Stimulated activated CD8-positive, alpha-beta memory T cell treated with anti-CD3 and anti-CD28 coated beads, Interleukin-7, amount 100 ng/mL, for 4 hours (primary cell): ENCODE data around the gene HECTD1.
"Not testable (repeated sequence)": the region's sequence is repeated elsewhere in the genome, so short reads cannot be mapped to it uniquely, and the experiment has no call there.

Source experiments
- DNase-seq, 2 donors: peaks; one replicate each; pipeline ENCODE4 v3.0.0-alpha.2; 2020; ENCODE audit warnings: low read depth in 2 of 2

The HECTD1 gene

DNA sequence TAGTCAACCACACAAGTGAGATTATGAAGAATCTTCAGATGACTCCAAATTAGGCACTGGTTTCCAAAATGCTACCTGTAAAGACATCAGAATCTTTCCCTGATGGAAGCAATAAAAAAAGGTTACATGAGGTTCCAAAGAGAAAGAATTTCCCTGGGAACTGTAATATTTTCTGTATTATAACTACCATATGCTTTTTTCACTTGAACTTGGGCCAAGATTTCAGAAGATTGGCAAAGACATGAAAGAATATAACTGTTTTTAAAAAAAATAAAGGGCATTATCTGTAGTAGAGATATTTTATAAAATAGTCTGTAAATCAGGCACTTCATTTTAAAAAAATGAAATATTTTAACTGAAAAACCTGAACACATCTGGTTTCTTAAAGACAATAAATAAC is 12.9 kb downstream of the HECTD1 start:
- no peak for DNase-seq

DNA sequence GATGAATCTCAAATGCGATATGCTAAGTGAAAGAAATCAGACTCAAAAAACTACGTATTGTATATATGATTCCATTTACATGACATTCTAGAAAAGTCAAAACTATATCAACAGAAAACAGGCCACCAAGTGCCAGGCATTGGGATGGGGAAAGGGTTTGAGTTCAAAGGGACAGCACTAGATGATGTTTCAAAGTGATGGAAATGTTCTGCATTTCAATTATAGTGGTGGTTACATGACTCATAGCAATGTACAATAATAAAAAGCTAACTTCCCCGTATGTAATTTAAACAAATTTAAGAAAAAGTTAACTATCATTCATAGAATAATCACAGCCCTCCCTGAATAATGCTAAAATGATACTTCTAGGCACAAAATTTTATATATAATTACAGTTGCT is 13.5 kb downstream of the HECTD1 start:
- DNase-seq: no peak

DNA sequence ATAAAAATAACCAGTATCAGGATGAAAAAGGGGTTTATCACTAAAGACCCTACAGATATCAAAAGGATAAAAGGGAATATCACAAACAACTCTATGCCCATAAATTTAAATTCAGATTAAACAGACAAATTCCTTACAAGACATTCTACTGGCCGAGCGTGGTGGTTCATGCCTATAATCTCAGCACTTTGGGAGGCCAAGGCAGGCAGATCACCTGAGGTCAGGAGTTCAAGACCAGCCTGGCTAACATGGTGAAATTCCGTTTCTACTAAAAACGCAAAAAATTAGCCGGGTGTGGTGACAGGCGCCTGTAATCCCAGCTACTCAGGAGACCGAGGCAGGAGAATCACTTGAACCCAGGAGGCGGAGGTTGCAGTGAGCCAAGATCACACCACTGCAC is 15.0 kb downstream of the HECTD1 start:
- not testable (repeated sequence) for DNase-seq

DNA sequence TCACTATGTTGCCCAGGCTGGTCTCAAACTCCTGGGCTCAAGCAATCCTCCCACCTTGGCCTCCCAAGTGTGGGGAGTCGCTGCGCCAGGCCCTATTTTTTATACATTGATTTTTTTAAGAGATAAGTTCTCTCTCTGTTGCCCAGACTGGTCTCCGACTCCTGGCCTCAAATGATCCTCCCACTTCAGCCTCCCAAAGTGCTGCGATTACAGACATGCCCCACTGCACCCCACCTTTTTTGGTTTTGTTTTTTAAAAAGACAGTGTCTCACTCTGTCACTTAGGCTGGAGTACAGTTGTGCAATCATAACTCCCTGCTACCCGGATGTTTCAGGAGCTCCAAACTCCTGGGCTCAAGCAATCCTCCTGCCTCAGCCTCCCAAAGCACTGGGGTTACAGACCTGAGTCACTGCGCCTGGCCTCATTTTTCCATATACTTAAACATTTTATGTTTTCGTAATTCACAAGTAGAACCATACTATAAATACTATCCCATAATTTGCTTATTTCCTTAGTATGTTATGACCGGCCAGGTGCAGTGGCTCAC is 16.8 kb downstream of the HECTD1 start:
- no peak for DNase-seq

DNA sequence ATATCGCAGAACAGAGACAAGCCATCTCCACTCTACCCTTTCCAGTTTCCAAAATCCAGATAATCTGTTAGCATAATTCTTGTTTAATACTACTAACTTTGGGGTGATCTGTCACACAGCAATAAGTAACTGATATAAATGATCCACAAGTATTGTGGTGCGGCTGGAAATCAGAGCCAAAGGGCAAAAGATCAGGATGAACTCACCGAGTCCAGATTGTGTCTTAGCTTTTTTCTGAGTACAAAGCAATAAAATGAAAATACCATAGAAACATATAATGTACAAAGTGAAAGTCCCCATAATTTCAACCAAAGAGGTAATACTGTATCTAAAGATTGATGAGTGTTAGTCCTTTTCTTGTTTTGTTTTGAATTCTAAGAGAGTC is 17.4 kb downstream of the HECTD1 start:
- DNase-seq: no peak

DNA sequence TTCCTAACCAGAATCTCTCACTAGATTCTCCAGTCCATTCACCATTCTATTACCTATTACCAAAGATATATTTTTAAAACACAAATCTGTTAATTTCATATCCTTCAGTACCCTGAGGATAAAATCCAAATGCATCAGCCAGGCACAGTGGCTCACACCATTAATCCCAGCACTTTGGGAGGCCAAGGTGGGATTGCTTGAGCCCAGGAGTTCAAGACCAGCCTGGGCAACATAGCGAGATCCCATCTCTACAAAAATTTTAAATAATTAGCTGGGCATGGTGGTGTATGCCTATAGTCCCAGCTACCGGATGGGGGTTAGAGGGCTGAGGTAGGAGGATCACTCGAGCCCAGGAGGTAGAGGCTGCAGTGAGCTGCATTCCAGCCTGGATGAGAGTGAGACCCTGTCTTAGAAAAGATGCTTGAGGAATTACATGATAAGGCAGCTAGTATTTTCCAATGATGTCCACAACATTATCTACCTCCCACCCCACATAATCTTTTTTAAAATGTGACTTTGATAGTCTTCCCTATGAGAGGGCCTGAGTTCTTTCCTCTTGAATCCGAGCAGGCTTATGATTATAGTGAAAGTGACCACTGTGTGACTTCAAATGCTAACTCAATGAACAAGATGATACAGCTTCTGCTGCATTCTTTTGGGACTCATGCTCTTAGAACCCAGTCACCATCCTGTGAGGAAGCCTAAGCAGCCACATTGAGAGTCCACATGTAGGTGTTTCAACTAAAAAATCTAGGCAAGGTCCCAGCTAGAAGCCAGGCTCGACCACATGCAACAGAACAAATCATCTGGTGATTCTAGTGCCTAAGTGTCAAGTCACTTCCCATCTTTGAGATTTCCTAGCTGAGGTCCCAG is 18.0 kb downstream of the HECTD1 start:
- no peak for DNase-seq

DNA sequence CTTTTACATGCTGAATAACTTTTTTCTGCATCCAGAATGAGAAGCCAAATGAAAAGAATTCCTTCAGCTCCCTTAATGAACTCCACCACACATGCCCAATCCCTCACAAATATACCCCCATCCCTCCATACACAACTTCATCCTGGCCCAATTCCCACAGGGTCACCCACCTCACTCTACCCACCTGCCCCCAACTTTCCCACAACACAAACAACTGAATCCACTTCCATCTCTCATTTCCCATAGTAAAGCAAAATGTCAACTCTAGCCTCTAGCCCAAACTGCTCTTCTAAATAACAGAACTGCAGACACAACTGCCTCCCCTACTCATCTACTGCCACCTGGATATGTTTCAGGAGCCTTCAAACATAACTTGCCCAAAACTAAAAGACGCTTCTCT is 18.8 kb downstream of the HECTD1 start:
- no peak for DNase-seq

DNA sequence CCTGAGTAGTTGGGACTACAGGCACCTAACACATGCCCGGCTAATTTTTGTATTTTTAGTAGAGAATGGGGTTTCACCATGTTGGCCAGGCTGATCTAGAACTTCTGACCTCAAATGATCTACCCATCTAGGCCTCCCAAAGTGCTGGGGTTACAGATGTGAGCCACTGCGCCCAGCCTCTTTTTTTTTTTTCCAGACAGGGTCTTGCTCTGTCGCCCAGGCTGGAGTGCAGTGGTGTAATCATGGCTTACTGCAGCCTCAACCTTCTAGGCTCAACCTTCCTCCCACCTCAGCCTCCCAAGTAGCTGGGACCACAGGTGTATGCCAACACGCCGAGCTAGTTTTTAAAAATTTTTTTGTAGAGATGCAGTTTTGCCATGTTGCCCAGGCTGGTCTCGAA is 25.6 kb downstream of the HECTD1 start:
- DNase-seq: not testable (repeated sequence)

DNA sequence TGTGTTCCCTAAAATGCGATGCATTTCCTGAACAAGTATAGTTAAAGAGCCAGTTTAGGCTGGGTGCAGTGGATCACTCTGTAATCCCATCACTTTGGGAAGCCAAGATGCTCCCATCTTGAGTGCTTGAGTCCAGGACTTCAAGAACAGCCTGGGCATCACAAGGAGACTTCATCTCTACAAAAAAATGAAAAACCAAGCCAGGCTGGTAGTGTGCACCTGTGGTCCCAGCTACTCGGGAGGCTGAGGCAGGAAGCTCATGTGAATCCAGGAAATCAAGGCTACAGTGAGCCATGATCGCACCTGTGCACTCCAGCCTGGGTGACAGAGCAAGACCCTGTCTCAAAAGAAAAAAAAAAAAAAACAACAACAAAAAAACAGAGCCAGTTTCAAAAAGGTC is 26.3 kb downstream of the HECTD1 start:
- DNase-seq: no peak

DNA sequence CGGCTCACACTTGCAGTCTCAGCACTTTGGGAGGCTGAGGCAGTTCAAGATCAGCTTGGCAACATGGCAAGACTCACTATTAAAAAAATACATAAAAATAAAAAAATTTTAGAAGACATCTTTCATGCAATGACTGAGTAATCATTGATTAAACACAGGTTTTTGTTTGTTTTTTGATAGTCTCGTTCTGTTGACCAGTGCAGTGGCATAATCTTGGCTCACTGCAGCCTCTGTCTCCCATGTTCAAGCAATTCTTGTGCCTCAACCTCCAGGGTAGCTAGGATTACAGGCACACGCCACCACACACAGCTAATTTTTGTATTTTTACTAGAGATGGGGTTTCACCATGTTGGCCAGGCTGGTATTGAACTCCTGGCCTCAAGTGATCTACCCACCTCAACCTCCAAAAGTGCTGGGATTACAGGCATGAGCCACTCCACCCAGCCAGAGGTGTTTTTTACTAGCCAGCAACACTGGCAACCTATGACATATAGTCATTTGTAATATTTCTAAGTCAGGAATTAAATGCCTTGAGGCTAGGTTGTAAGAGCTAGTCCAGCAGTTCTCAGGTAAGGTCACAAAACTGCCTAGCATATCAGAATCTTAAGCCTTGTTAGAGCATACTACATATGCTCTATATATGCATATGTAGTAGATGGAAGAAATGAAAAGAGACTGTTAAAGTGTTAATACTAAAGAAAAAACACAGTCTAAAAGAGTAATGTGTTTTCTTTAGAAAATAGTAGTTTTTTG is 27.1 kb downstream of the HECTD1 start:
- DNase-seq: no peak

DNA sequence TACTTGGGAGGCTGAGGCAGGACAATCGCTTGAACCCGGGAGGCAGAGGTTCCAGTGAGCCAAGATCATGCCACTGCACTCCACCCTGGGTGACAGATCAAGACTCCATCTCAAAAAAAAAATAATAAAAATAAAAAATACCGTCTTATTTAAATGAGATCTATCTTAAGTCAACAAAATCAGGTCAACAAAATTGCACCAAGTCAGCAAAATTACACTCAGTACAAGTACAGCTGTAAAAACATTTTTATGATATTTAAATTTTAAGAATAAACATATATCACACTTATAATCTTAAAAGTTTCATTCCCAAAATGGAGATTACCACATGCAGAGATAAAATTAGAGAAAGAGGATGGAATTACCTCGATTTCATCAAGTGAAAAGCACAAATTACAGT is 33.2 kb downstream of the HECTD1 start:
- DNase-seq: no peak

DNA sequence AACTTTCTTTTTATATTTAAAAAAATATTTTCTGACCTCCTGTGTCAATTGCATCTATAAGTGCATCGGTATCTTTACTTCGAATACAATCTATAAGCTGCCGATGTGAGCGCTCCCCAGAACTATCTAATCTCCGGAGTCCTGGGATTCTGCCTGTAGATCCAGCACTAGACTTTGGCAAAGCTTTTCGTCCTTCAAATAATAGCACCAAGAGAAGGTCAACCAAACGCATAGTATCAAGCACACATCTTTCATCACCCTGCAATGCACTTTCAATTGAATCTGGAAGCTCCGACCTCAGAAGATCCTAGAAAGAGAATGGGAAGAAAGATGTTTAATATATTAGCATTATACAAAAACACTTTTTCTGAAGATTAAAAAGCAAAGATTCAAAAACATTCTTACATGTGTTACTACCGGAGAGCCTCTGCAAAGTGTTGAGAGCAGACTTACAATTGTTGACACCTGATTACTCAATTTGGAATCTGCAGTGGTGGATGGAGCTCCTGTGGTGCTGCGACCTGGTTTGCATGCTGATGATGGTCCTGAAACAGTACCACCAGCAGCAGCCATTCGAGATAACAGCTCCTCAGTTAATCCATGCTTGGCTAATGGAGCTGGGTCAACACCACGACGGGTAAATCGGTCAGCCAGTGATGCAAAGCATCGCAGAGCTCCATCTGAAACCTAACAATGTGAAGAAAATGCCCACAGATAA is 34.3 kb downstream of the HECTD1 start:
- DNase-seq: no peak

DNA sequence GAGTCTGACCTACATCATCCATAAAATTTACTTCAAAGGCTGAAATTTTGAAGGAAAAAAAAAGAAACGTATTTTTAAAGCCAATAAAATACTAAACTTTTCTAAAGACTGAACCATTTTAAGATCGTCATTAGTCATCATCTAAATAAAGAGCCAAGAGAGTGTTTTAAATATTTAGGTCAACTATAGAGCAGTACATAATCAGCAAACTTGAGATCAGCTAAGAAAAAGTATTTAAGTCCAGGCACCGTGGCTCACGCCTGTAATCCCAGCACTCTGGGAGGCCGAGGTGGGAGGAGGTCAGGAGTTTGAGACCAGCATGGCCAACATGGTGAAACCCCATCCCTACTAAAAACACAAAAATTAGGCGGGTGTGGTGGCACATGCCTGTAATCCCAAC is 35.5 kb downstream of the HECTD1 start:
- DNase-seq: no peak

DNA sequence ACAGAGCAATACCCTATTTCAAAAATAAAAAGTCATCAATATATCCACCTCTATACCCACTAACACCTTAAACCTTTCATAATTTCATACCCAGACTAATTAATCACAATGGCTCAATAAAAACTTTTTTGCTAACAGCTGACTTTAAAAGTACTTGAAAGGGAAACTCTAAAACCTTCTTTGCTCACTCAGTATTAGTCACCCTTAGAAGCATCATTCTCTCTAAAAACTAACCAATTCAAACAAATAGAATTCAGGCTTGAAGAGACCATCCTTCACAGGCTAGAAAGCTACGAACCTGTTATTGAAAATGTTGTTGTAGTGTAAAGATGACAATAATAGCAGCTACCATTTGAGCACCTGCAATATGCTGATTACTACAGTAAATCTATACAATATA is 37.2 kb downstream of the HECTD1 start:
- DNase-seq: no peak

DNA sequence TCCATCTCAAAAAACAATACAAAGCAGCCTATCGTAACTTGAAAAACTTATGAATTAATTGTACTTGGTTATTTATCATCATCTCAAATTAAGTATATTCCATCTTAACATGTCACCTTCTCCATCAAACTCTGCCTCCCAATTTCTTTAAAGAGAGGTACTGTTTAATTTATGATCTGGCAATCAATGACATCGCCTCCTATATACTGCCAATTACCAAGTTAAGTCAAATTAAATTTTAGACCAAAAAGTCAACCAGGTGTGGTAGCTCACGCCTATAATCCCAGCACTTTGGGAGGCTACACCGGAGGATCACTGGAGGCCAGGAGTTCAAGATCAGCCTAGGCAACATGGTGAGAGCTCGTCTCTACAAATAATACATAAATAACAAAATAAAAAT is 37.7 kb downstream of the HECTD1 start:
- DNase-seq: no peak

DNA sequence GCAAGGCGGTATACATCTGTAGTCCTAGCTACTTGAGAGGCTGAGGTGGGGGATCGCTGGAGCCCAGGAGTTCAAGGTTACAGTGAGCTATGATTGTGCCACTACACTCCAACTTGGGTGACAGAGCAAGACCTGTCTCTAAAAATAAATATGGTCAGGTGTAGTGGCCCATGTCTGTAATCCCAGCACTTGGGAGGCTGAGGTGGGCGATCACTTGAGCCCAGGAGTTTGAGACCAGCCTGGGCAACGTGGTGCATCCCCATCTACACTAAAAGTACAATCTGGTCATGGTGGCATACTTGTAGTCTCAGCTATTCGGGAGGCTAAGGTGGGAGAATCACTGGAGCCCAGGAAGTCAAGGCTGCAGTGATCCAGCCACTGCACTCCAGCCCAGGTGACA is 40.6 kb downstream of the HECTD1 start:
- DNase-seq: no peak

DNA sequence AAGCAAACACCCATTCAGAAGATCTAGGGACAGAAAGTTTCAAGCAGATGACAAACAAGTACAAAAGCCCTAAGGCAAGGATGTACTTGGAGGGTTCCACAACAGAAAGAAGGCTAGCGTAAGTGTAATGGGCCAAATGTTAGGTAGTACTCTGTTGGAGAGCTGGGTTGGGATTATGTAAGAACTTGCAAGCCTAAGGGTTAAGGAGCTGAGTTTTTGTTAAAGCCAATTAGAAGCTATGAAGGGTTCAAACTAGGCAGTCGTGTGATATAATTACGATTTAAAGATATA is 41.4 kb downstream of the HECTD1 start:
- DNase-seq: no peak

DNA sequence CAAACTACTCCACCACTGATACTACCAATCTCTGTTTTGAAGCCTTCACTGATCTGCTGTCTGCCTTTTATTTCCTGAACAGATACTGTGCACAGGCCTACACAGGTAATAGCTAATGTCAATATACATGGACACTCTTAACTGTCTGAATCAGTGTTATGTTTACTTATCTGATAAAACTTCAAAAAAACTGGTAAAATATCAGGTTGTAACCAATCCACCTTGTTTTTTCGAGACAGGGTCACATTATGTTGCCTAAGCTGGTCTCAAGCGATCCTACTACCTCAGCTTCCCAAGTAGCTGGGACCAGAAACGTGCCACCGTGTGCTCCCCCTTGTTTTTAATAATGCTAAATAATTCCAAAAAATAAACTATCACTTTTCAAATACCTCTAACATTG is 43.5 kb downstream of the HECTD1 start:
- no peak for DNase-seq

DNA sequence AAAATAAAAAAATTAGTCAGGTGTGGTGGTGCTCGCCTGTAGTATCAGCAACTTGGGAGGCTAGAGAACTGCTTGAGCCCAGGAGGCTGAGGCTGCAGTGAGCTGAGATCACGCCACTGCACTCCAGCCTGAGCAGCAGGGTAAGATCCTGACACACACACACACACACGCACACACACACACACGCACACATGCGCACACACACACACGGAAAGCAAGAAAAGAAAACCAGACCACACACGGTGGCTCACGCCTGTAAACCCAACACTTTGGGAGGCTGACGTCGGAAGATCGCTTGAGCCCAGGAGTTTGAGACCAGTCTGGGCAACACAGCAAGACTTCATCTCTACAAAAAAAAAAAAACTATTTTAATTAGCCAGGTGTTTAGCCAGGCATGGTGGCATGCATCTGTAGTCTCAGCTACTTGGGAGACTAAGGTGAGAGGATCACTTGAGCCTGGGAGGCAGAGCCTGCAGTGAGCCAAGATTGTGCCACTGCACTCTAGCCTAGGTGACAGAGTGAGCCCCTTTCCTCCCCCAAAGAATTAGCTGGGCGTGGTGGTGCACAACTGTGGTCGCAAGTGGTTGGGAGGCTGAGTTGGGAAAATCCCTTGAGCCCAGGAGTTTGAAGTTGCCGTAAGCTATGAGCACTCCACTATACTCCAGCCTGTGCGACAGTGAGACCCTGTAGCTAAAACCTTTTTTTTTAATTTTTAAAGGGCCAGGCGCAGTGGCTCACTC is 44.5 kb downstream of the HECTD1 start:
- DNase-seq: no peak

DNA sequence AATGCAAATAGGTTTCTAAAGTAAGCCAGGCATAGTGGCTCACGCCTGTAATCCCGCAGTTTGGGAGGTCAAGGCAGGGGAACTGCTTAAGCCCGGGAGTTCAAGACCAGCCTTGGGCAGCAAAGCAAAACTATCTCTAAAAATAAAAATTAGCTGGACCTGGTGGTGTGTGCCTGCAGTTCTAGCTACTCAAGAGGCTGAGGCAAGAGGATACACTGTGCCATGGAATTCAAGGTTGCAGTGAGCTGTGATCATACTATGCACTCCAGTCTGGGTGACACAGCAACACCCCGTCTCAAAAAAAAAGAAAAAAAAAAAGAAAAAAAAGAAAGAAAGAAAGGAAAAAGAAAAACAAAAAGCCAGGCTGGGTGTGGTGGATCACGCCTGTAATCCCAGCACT is 46.3 kb downstream of the HECTD1 start:
- no peak for DNase-seq

DNA sequence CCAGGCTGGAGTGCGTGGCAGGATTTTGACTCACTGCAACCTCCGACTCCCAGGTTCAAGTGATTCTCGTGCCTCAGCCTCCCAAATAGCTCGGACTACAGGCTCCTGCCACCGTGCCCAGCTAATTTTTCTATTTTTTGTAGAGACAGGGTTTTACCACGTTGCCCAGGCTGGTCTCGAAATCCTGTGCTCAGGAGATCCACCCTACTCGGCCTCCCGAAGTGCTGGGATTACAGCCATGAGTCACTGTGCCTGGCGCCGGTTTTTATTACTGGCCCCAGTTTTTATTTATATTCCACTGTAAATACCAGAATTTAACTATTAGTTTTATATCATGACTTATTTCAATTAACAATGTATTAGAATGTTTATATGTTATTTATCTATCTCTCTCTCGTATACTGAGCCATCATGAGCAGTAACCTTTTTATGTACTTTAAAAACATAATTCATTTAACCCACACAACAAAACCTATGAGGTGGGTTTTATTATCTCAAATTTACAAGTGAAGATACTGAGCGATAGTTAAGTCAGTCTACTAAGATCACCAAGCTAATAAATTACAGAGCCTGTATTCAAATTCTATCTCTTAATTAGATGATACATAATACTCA is 47.8 kb downstream of the HECTD1 start:
- no peak for DNase-seq
